CD14-positive monocyte (primary cell): ENCODE results near the gene YKT6. TPM values are rescaled to one million over a fixed set of nuclear protein-coding genes. Genes with fewer than 3 reads are reported as not detected.

Experiments used
- DNase-seq, 3 donors: peaks; one replicate each; pipeline ENCODE4 v3.0.0-alpha.2; 2011 to 2022
- H2AFZ ChIP-seq: 2 replicates; pipeline ENCODE4 v1.6.0; 2012; ENCODE audit warnings: mild to moderate bottlenecking, low read depth, low read length, inconsistent platforms; ENCODE audit not compliant: insufficient read depth, poor library complexity, severe bottlenecking
- H3K27ac ChIP-seq, 2 donors: 1 replicate in 1 of 2; 2 replicates in 1 of 2; pipeline ENCODE4 v1.5.1; 2012 to 2013; ENCODE audit warnings: low read length in 2 of 2, control low read depth in 1 of 2, inconsistent platforms in 1 of 2, low read depth in 1 of 2, mild to moderate bottlenecking in 1 of 2
- H3K27me3 ChIP-seq, 2 donors: one replicate each; pipeline versions ENCODE4 v1.6.0 to v1.6.1; 2011 to 2013; ENCODE audit warnings: low read length in 2 of 2; ENCODE audit not compliant: control insufficient read depth in 2 of 2, insufficient read depth in 2 of 2
- H3K36me3 ChIP-seq, 2 donors: replicated peaks in 1 of 2; 1 replicate in 1 of 2; 2 replicates in 1 of 2; pipeline versions ENCODE4 v1.5.1 to v1.6.1; 2012 to 2013; ENCODE audit warnings: low read length in 2 of 2, control low read depth in 1 of 2, inconsistent platforms in 1 of 2, mild to moderate bottlenecking in 1 of 2; ENCODE audit not compliant: insufficient read depth in 2 of 2, control insufficient read depth in 1 of 2
- H3K4me1 ChIP-seq, 2 donors: 1 replicate in 1 of 2; 2 replicates in 1 of 2; pipeline versions ENCODE4 v1.5.1 to v1.6.1; 2012 to 2013; ENCODE audit warnings: low read length in 2 of 2, control low read depth in 1 of 2, inconsistent platforms in 1 of 2, mild to moderate bottlenecking in 1 of 2, moderate library complexity in 1 of 2; ENCODE audit not compliant: insufficient read depth in 2 of 2, control insufficient read depth in 1 of 2
- H3K4me2 ChIP-seq: replicated peaks from 2 replicates; pipeline ENCODE3; 2012; ENCODE audit warnings: low read length, moderate library complexity, mild to moderate bottlenecking; ENCODE audit not compliant: poor library complexity, severe bottlenecking; ENCODE audit errors: extremely low read depth
- H3K4me3 ChIP-seq, 3 experiments: fragments of 200-600 bp in 1 of 3; sonication (generic) in 1 of 3; replicated peaks in 1 of 3; 1 replicate in 2 of 3; 2 replicates in 1 of 3; pipeline ENCODE4 v1.5.1; 2011 to 2013; ENCODE audit warnings: low read length in 3 of 3, mild to moderate bottlenecking in 3 of 3, control low read depth in 2 of 3, low read depth in 2 of 3, inconsistent platforms in 1 of 3, moderate library complexity in 1 of 3
- H3K79me2 ChIP-seq: 2 replicates; pipeline ENCODE4 v1.6.0; 2012; ENCODE audit warnings: mild to moderate bottlenecking, control low read depth, inconsistent platforms, low read length, moderate library complexity; ENCODE audit not compliant: insufficient read depth
- H3K9ac ChIP-seq: 2 replicates; pipeline ENCODE4 v1.6.0; 2017; ENCODE audit warnings: low read length, mild to moderate bottlenecking; ENCODE audit not compliant: insufficient read depth, poor library complexity, severe bottlenecking
- H3K9me3 ChIP-seq, 2 donors: replicated peaks in 1 of 2; 1 replicate in 1 of 2; 2 replicates in 1 of 2; pipeline versions ENCODE4 v1.5.1 to v1.6.1; 2012 to 2013; ENCODE audit warnings: low read length in 2 of 2, control low read depth in 1 of 2; ENCODE audit not compliant: control insufficient read depth in 1 of 2, insufficient read depth in 1 of 2
- H4K20me1 ChIP-seq: 2 replicates; pipeline ENCODE4 v1.6.0; 2012; ENCODE audit warnings: mild to moderate bottlenecking, low read length, control low read depth, moderate library complexity; ENCODE audit not compliant: insufficient read depth
- H3K27ac Mint-ChIP-seq, 7 donors: one replicate each; pipeline ENCODE4 v1.8.0; 2020; ENCODE audit warnings: mild to moderate bottlenecking in 7 of 7, mixed read lengths in 7 of 7, moderate library complexity in 6 of 7, inconsistent platforms in 2 of 7
- H3K27me3 Mint-ChIP-seq, 3 donors: one replicate each; pipeline ENCODE4 v1.8.0; 2021 to 2022; ENCODE audit warnings: low read depth in 3 of 3, mild to moderate bottlenecking in 3 of 3, mixed read lengths in 3 of 3, moderate library complexity in 3 of 3, inconsistent platforms in 1 of 3
- H3K36me3 Mint-ChIP-seq, 2 donors: one replicate each; pipeline ENCODE4 v1.8.0; 2020; ENCODE audit warnings: mixed read lengths in 2 of 2, inconsistent platforms in 1 of 2, mild to moderate bottlenecking in 1 of 2
- H3K4me1 Mint-ChIP-seq: one replicate; pipeline ENCODE4 v1.8.0; 2020; ENCODE audit warnings: mild to moderate bottlenecking, mixed read lengths
- H3K4me3 Mint-ChIP-seq, 2 donors: one replicate each; pipeline ENCODE4 v1.8.0; 2020; ENCODE audit warnings: mild to moderate bottlenecking in 2 of 2, mixed read lengths in 2 of 2, moderate library complexity in 1 of 2
- H3K9me3 Mint-ChIP-seq, 7 donors: one replicate each; pipeline ENCODE4 v1.8.0; 2020 to 2022; ENCODE audit warnings: mixed read lengths in 7 of 7, mild to moderate bottlenecking in 6 of 7, moderate library complexity in 6 of 7, inconsistent platforms in 2 of 7
- CTCF ChIP-seq: fragments of 200-600 bp; IDR thresholded peaks from one replicate; pipeline ENCODE4 v1.8.0; 2022; ENCODE audit warnings: antibody characterized with exemption, mild to moderate bottlenecking
- WGBS: methylation state at CpG from one replicate; pipeline ENCODE4 v1.1.5; 2013; ENCODE audit warnings: missing lambda C conversion rate; ENCODE audit not compliant: insufficient coverage; 5-methylcytosine and 5-hydroxymethylcytosine counted together
- intact Hi-C, 2 donors: fragments of 100-400 bp; cut with micrococcal nuclease; formaldehyde crosslinking; loops; one replicate each; pipeline versions ENCODE4 v1.15.0 to v1.15.1; 2023
- polyA plus RNA-seq, 3 donors: library from polyadenylated mRNA; depleted of rRNA in 1 of 3; unstranded in 2 of 3; stranded (reverse) in 1 of 3; fragments of 300-500 nt in 2 of 3; fragments of >200 nt in 1 of 3; fragmentation: Illumina TruSeq in 2 of 3; gene quantifications; 1 replicate in 2 of 3; 2 replicates in 1 of 3; pipeline ENCODE4 v1.2.3, GENCODE V29; 2012 to 2021

YKT6 gene
- polyA plus RNA-seq, 3 donors: 26.4 to 45.7 (median 35.2) TPM

DNA sequence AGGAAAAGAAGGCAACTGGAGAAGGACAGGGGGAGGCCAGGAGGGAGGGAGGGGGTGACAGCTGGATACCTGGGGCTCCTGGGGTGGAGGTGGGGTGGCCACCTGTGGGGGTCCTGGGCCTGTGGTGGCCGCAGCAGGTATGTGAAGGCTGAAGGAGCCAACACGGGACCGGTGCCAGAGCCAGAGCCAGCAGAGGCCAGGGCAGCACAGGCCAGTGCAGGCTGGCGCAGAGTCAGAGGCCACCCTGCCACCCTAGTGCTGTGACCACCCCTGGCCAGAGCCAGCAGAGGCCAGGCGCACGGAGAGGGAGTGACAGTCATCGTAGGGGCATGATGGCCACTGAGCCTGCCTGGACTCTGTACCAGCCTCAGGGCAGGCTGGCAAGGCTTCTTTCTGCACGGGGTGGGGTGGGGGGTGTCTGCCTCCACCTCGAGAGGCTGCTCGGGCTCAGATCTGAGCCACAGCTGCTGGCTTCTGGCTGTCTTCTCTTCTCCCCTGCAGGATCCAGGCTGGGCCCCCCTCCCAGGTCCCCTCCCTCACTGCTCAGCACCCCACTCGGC lies 28.8 kb downstream of the YKT6 start:
- intact Hi-C loops: no loop called here

GRCh38 chr7:44230286-44230685 lies 29.5 kb downstream of the YKT6 start:
- Mint-ChIP-seq H3K4me1 (no peaks in the 10 kb centered on the region), H3K9me3 (no peaks in the 10 kb centered on the region), H3K4me3 (no peak overlapping the region), H3K36me3 (no peaks in the 10 kb centered on the region), H3K27me3 (peaks cover 3 to 5% (median 4%) of the 10 kb centered on the region in 3 donors), H3K27ac (no peak overlapping the region)
- Histone ChIP-seq H3K9ac (no peak overlapping the region), H3K4me3 (no peak overlapping the region), H3K4me2 (no peak overlapping the region), H3K27me3 (no peaks in the 10 kb centered on the region), H3K4me1 (no peaks in the 10 kb centered on the region), H4K20me1 (no peaks in the 10 kb centered on the region), H3K36me3 (no peaks in the 10 kb centered on the region), H2AFZ (no peak overlapping the region), H3K9me3 (no peaks in the 10 kb centered on the region), H3K27ac (no peak overlapping the region), H3K79me2 (no peaks in the 10 kb centered on the region)
- no peak for TF ChIP-seq CTCF
- intact Hi-C loops: no loop called here
- DNase-seq: no peak
- WGBS: 96% methylated on average over 7 of the region's 7 CpGs

More for the DNA sequence above, 28.8 kb downstream of the YKT6 start:
- Histone ChIP-seq H3K4me3 (no peak overlapping the region), H4K20me1 (no peaks in the 10 kb centered on the region), H2AFZ (no peak overlapping the region), H3K27ac (no peak overlapping the region), H3K9me3 (no peaks in the 10 kb centered on the region), H3K9ac (no peak overlapping the region), H3K36me3 (no peaks in the 10 kb centered on the region), H3K27me3 (no peaks in the 10 kb centered on the region), H3K79me2 (no peaks in the 10 kb centered on the region), H3K4me2 (no peak overlapping the region), H3K4me1 (no peaks in the 10 kb centered on the region)
- Mint-ChIP-seq H3K27ac (no peak overlapping the region), H3K36me3 (no peaks in the 10 kb centered on the region), H3K4me3 (no peak overlapping the region), H3K9me3 (no peaks in the 10 kb centered on the region), H3K4me1 (no peaks in the 10 kb centered on the region), H3K27me3 (peaks cover 3 to 5% (median 4%) of the 10 kb centered on the region in 3 donors)
- no peak for DNase-seq
- WGBS: 96% methylated on average over 6 of the region's 11 CpGs
- TF ChIP-seq CTCF: no peak
